Transverse colon (tissue), 3 donors: ENCODE measurements around the gene NABP2.

Source experiments
- POLR2A ChIP-seq: fragments of 450-650 bp; IDR thresholded peaks from one replicate; pipeline ENCODE4 v1.6.1; 2016; ENCODE audit warnings: antibody characterized with exemption, mild to moderate bottlenecking, moderate library complexity
- TF ChIP-seq, protein P1 (sequence below), 5 experiments: fragments of 200-600 bp in 3 of 5; fragments of 450-650 bp in 2 of 5; sonication (generic) in 3 of 5; IDR thresholded peaks; 1 replicate in 2 of 5; 2 replicates in 3 of 5; pipeline ENCODE4 v1.5.1; 2016 to 2017; ENCODE audit warnings: antibody characterized with exemption in 5 of 5, inconsistent platforms in 3 of 5, mild to moderate bottlenecking in 2 of 5, moderate library complexity in 1 of 5

DNA sequence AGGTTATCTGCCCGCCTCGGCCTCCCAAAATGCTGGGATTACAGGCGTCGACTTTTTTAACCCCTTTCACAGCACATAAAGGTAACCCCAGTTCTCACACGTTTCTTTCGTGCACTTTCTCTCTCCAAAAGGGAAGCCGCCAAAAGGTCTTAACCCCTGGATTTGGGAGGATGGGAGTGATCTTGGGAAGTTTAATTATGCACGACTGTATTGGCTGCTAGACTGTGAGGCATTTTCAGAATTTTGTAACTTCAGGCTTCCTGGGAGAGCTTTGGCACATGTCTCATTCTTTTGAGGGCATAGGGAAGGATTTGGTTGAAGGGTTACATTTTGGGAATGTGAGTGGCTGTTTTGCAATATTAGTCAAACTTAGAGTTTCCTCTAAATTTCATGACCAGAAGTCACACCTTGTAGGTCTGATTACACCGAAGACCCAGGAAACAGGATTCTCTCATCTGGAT, 33.4 kb upstream of the NABP2 start:
- TF ChIP-seq, protein P1, sequence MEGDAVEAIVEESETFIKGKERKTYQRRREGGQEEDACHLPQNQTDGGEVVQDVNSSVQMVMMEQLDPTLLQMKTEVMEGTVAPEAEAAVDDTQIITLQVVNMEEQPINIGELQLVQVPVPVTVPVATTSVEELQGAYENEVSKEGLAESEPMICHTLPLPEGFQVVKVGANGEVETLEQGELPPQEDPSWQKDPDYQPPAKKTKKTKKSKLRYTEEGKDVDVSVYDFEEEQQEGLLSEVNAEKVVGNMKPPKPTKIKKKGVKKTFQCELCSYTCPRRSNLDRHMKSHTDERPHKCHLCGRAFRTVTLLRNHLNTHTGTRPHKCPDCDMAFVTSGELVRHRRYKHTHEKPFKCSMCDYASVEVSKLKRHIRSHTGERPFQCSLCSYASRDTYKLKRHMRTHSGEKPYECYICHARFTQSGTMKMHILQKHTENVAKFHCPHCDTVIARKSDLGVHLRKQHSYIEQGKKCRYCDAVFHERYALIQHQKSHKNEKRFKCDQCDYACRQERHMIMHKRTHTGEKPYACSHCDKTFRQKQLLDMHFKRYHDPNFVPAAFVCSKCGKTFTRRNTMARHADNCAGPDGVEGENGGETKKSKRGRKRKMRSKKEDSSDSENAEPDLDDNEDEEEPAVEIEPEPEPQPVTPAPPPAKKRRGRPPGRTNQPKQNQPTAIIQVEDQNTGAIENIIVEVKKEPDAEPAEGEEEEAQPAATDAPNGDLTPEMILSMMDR (IDR thresholded peaks at IDR 0.05): no peak
- no peak for TF ChIP-seq POLR2A
